ENCODE data around the gene BICD2. TPM values are rescaled to one million over a fixed set of nuclear protein-coding genes. Genes with fewer than 3 reads are reported as not detected.

Gene BICD2
- total RNA-seq, 1 donor from 2014 or later: 68.3 TPM

GRCh38 chr9:92716557-92716956, 48.1 kb downstream of the BICD2 start:
- peak; percentile 43 for DNase-seq (ENCODE audit: low read depth)

DNA sequence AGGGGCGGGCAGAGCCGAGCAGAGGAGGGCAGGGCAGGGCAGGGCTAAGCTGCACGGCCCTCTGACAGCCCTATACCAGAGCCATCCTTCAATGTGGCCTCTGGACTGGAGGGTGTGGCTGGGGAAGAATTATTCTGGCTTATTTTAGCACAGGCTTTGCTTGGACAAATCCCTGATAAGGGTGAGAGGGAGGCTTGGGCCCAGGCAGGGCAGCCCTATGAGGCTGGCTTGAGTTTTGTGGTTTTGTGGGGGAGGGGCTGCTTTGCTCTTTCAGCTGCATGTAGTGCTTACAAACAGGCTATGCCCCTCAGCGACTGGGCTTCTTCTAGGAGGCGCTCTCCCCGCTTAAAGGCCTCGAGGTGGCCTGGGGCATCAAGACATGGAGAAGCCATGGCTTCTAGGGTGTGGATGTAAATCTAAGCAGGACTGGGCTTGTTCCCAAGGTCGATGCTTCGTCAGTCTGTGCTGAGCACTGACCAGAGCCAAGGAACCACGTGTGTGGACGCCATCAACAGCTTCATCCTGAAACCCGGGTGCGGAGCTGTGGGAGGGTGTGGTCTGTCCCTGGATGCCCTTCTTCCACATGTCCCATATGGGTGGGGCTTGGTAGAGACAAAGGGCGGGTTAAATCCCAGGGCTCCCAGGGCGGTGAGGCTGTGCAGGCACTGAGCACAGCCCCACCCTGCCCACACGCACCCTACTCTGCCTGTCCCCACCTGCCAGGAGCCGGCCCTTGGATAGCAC, 49.0 kb downstream of the BICD2 start:
- DNase-seq (ENCODE audit: low read depth): peak; percentile 77

DNA sequence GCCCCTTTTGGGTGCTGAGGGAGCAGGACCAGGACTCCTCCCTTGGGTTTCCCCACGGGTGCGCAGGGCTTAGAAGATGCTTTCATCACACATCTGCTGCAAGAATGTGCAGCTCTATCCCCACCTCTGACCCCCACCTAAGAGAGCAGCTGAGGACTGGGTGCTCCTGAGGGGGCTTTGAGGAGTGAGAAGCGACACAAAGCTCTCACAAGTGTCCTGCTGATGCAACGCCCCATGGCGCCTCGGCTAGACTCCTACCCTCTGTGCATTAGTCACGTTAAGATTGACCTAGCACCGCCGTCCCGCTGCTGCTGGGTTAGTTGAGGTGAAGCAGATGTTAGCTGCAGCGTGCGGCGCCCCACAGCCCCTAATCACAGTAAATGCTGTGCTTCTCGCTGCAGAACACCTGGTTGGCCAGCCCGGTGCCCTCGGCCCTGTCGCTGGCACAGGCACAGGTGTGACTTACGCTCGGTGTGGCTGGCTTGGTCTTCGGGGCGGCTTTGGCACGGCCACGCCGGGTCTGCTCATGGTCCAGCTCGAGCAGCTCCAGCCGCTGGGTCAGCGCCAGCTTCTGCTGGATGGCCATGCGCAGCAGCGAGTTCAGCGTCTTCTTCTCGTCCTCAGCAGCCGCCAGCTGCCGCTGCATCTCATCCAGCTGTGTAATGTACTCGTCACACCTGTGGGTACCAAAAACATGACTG, 49.7 kb downstream of the BICD2 start:
- DNase-seq (ENCODE audit: low read depth): no peak

GRCh38 chr9:92714016-92714415, 50.6 kb downstream of the BICD2 start:
- DNase-seq (ENCODE audit: low read depth): no peak

DNA sequence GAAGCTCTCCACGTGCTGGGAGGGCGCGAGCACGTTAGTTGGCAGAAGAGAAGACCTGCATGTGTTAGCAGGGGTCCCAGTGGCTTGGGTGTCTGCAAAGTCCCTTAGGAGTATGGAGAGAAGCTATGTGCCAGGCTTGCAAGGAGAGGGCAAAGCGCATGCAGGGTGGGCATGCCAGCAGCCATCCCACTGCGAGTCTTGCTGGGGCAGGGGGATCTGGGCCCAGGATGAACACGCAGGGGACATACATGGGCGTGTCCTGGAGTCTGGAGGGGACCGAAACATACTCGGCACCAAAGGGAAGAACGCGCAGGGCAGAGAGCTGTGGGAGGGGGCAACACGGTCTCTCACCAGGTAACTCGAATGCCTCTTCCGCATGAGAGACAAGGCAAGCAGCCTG, 51.1 kb downstream of the BICD2 start:
- no peak for DNase-seq (ENCODE audit: low read depth)

DNA sequence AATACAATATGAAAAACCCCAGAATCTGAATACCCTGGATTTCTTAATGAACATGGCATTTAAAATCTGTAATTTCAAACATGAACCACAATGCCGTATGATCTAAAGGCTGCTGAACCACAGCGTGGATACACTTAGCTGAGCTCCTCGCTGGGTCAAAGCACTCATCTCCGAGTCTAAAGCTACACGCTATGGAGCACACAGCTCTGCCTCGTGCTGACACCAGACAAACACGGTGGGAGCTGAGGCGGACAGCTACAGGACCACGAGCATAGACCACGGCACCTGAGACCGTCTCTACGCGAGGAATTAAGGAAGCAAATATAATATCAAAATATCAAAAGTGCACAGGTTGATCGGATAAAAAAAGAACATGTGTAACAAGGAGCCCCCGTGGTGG, 51.9 kb downstream of the BICD2 start:
- no peak for DNase-seq (ENCODE audit: low read depth)

DNA sequence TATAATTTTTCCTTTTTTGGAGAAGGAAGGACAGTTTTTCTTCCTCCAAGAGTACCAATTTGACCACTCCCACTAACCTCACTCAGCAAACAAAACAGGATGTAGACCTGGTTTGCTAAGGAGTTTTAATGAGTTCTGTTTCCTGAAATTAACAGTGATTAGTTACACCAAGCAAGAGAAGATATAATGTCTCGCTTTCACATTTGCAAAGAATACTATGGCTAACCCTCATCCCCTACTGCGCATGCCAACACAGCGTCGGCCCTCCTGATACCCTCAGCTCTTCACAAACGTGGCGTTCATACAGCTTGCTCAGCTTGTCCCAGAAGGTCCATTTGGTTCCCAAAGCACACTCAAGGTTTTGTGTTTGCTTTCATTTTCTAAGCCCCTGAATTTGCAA, 52.8 kb downstream of the BICD2 start:
- no peak for DNase-seq (ENCODE audit: low read depth)

- DNase-seq (ENCODE audit: low read depth): peak; percentile 58
Observed at GRCh38 chr9:92711146-92711545, 53.5 kb downstream of the BICD2 start.

DNA sequence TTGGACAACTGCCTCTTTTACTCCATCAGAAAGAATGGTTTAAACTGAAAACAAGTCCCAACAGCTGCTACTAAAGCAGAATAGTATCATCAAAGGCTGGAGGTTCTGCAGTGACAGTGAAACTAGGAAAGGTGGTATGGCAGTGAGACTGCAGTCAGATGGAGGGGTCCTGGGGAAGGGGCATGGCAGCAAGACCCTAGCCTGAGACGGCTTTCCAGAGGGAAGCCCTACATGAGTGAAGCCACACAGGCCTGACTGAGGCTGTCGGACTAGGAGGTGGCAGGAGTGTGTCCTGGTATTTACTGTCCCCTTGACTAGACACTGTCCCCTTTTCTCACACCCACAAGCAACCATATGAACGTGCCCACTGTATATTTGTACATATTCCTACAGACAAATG, 54.3 kb downstream of the BICD2 start:
- DNase-seq (ENCODE audit: low read depth): no peak

DNA sequence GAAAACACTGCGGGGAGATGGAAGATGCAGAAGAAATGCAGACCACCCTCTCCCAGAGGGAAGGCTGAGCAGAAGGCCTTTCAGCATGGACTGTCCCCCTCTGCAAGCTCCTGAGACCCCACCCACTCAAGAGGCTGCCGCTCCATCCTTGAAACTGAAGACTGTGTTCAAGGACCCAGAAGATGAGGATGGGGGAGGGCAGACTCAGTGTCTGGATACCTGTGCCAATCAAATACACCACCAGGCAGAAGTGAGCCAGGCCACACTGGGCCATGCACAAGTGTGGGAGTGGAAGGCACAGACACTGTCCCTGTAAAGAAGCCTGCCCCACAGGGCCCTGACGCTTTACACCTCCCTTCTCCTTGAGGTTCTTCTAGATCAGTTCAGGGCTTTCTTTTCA, 54.7 kb downstream of the BICD2 start:
- no peak for DNase-seq (ENCODE audit: low read depth)

GRCh38 chr9:92709240-92709639, 55.4 kb downstream of the BICD2 start:
- no peak for DNase-seq (ENCODE audit: low read depth)

- DNase-seq (ENCODE audit: low read depth): no peak
Observed at GRCh38 chr9:92707530-92707929, 57.1 kb downstream of the BICD2 start.

- DNase-seq (ENCODE audit: low read depth): peak; percentile 28
Observed at GRCh38 chr9:92706218-92706940, 58.3 kb downstream of the BICD2 start.

- DNase-seq (ENCODE audit: low read depth): peak; percentile 24
Observed at GRCh38 chr9:92704528-92704927, 60.1 kb downstream of the BICD2 start.

GRCh38 chr9:92696619-92697018, 68.0 kb downstream of the BICD2 start:
- DNase-seq (ENCODE audit: low read depth): no peak

- DNase-seq (ENCODE audit: low read depth): no peak
Observed at GRCh38 chr9:92686954-92687353, 77.7 kb downstream of the BICD2 start.

- DNase-seq (ENCODE audit: low read depth): no peak
Observed at GRCh38 chr9:92685022-92685421, 79.6 kb downstream of the BICD2 start.

- no peak for DNase-seq (ENCODE audit: low read depth)
Observed at GRCh38 chr9:92682269-92682668, 82.4 kb downstream of the BICD2 start.

DNA sequence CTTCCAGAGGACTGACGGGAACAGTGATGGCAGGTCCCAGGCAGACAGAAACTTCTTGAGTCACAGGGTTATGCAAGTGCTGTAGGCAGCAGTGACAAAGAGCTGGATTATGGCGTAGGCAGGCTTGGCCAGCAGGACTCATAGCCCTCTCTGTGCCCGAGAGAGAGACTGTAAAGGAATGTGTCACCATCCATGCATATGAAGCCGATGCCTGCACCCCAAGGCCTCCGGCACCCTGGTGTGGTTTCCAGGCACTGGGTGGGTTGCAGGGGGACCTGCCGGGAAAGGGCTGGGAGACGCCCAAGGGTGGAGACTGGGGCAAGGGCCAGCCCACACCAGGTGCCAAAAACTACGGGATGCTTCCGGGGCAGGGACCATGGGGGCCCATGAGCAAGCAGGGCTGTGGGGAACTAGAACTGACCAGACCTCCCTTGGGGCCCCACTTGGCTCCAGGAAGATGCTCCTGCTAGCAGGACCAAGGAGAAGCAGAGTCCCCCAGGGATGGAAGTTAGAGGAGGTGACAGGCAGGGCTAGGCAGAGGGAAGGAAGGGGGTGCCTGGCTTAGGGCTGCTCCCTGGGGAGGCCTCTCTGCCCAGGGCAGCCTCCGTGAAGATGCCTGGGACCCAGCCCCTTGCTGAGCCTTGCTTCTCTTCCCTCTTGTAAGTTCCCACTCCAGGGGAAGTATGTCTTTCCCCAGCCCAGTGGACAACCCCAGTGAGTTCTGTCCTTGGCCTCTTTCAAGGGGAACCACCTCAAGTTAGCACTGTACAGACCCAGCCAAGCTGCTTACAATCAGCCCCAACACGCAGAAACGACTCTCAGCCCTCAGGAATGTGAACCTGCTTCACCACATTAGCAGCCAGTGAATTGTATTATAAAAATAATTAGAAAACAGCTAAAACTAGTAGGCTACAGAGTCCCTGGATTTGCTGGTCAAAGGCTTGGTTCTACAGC, 84.2 kb downstream of the BICD2 start:
- peak; percentile 28 for DNase-seq (ENCODE audit: low read depth)

- DNase-seq (ENCODE audit: low read depth): no peak
Observed at GRCh38 chr9:92679413-92680165, 85.0 kb downstream of the BICD2 start.

Data from myocyte (in vitro differentiated cells).